Nephron (organoid): ENCODE results near the gene FAM168A.
A peak's percentile ranks its signal among the peaks of the same experiment; 100 is the strongest.
"Not testable (repeated sequence)": the region's sequence is repeated elsewhere in the genome, so short reads cannot be mapped to it uniquely, and the experiment has no call there.

Experiments
- H3K27ac Mint-ChIP-seq, 3 experiments: 2 replicates each; pipeline ENCODE4 v1.8.0; 2020; ENCODE audit warnings: mixed read lengths in 3 of 3, mild to moderate bottlenecking in 2 of 3, moderate library complexity in 1 of 3
- H3K27me3 Mint-ChIP-seq: 2 replicates; pipeline ENCODE4 v1.8.0; 2021; ENCODE audit warnings: low read depth, mild to moderate bottlenecking, moderate library complexity, mixed read lengths
- H3K36me3 Mint-ChIP-seq: 2 replicates; pipeline ENCODE4 v1.8.0; 2020; ENCODE audit warnings: low read depth, mixed read lengths
- H3K4me1 Mint-ChIP-seq: 2 replicates; pipeline ENCODE4 v1.8.0; 2020; ENCODE audit warnings: mixed read lengths
- H3K4me3 Mint-ChIP-seq, 3 experiments: 2 replicates each; pipeline ENCODE4 v1.8.0; 2020; ENCODE audit warnings: mild to moderate bottlenecking in 3 of 3, mixed read lengths in 3 of 3, moderate library complexity in 2 of 3
- H3K9me3 Mint-ChIP-seq: 2 replicates; pipeline ENCODE4 v1.8.0; 2020; ENCODE audit warnings: mixed read lengths
- TF ChIP-seq, protein P1 (sequence below), 3 experiments: fragments of 200-600 bp; sonication (generic); IDR thresholded peaks; one replicate each; pipeline ENCODE4 v1.5.0; 2021; ENCODE audit warnings: antibody characterized with exemption in 3 of 3; ENCODE audit not compliant: unreplicated experiment in 3 of 3

FAM168A gene

DNA sequence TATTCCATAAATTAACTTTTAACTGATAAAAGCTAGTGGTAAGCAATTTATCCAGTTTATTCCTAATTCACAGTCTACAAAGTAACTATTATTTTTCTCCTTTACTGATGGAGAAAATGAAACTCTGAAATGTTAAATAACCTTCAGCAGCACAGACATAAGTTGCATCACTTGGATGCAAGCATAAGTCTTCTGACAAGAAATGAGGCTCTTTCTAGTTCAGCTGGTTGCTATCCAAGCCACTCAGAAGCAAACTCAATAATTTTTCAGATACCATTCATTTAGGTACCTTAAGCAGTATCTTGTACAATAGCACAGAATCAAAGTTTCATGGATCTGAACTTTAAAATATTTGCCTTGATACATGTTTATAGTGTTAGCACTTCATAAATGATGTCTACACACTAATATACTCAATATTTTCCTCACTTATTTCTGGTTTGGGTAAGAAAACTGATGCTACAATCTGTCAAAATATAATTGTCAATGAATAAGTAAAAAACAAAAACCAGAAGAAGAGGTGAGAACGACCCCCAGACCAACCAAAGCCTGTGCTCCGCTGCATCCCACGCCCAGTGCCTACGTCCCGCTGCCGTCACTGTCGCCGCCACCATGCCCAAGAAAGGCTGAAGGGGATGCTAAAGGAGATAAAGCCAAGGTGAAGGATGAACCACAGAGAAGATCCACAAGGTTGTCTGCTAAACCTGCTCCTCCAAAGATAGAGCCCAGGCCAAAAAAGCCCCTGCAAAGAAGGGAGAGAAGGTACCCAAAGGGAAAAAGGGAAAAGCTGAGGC is 18.1 kb downstream of the FAM168A start:
- Mint-ChIP-seq H3K4me1 (peaks cover 20% of the 10 kb centered on the region), H3K27ac (no peak overlapping the region), H3K9me3 (no peaks in the 10 kb centered on the region), H3K36me3 (peaks cover 29% of the 10 kb centered on the region), H3K27me3 (no peaks in the 10 kb centered on the region), H3K4me3 (no peak overlapping the region)
- TF ChIP-seq, protein P1, sequence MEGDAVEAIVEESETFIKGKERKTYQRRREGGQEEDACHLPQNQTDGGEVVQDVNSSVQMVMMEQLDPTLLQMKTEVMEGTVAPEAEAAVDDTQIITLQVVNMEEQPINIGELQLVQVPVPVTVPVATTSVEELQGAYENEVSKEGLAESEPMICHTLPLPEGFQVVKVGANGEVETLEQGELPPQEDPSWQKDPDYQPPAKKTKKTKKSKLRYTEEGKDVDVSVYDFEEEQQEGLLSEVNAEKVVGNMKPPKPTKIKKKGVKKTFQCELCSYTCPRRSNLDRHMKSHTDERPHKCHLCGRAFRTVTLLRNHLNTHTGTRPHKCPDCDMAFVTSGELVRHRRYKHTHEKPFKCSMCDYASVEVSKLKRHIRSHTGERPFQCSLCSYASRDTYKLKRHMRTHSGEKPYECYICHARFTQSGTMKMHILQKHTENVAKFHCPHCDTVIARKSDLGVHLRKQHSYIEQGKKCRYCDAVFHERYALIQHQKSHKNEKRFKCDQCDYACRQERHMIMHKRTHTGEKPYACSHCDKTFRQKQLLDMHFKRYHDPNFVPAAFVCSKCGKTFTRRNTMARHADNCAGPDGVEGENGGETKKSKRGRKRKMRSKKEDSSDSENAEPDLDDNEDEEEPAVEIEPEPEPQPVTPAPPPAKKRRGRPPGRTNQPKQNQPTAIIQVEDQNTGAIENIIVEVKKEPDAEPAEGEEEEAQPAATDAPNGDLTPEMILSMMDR (IDR thresholded peaks at IDR 0.05; ENCODE audit: unreplicated experiment in 3 of 3): no peak

DNA sequence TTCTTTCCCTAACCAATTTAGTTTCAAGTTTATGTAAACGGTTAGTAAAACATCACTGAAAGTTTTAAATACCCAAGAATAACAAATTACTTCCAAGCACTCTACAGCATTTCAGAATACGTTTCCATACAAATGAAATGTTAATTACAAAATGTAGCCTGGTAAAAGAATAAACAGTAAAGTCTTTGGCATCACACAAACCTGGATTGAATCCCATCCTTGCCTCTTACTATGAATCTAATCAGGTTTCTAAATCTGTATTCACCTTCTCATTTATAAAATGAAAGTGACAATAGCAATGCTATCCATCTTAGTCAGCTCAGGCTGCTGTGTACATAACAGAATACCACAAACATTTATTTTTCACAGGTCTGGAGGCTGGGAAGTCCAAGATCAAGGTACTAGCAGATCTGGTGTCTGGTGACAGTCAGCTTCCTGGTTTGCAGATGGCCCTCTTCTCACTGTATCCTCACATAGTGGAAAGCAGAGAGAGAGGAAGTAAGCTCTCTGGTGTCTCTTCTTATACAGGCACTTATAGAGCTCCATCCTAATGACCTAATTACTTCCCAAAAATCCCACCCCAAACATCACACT is 19.2 kb downstream of the FAM168A start:
- no peak overlapping the region for H3K4me3 Mint-ChIP-seq
- no peaks in the 10 kb centered on the region for H3K9me3 Mint-ChIP-seq
- H3K27me3 Mint-ChIP-seq: no peaks in the 10 kb centered on the region
- TF ChIP-seq, protein P1 (IDR thresholded peaks at IDR 0.05; ENCODE audit: unreplicated experiment in 3 of 3): no peak
- no peak overlapping the region for H3K27ac Mint-ChIP-seq
- peaks cover 31% of the 10 kb centered on the region for H3K36me3 Mint-ChIP-seq
- H3K4me1 Mint-ChIP-seq: peaks cover 20% of the 10 kb centered on the region

DNA sequence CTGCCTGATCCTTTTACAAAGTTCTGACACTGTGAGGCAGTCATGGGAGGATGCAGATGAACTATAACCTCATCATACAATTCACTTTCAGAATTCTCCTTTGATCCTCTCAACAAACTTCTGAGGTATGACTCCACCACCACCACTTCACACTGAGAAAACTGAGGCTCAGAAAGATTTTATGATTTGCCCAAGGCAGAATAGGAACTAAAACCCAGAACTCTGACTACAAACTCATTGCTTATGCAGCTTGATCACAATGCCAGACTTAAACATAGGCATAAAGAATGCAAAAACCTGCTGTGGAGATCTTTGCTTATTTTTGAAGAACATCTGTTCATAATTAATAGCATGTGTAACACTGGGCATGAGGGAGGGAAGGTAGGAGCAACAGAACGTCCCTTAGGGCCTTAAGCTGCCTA is 20.4 kb downstream of the FAM168A start:
- peaks cover 4% of the 10 kb centered on the region for H3K9me3 Mint-ChIP-seq
- H3K27me3 Mint-ChIP-seq: no peaks in the 10 kb centered on the region
- peaks cover 20% of the 10 kb centered on the region for H3K4me1 Mint-ChIP-seq
- peaks cover 32% of the 10 kb centered on the region for H3K36me3 Mint-ChIP-seq
- no peak overlapping the region for H3K4me3 Mint-ChIP-seq
- TF ChIP-seq, protein P1 (IDR thresholded peaks at IDR 0.05; ENCODE audit: unreplicated experiment in 3 of 3): no peak
- H3K27ac Mint-ChIP-seq: peak overlapping the region in 1 of 3 experiments; percentile 6

DNA sequence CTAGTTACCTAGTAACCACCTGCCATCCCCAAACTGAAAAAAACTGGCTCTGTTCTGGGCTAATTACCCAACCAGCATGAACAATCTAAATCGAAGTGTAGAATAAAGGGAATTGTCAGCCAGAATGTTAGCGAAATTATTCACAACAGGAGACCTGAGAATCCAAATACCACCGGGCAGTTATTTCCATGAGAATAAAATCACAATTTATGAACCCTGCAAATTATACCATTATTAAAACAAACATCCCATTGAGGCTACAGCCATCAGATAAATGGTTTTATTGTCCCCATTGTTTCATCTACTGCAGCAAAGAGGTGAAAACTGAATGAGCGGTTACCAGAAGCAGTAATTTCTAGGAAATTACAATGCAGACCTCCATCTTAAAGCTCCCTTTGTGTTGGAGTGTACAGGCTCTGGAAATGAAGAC is 21.7 kb downstream of the FAM168A start:
- no peak overlapping the region for H3K4me3 Mint-ChIP-seq
- TF ChIP-seq, protein P1 (IDR thresholded peaks at IDR 0.05; ENCODE audit: unreplicated experiment in 3 of 3): no peak
- peaks cover 27% of the 10 kb centered on the region for H3K36me3 Mint-ChIP-seq
- peaks cover 20% of the 10 kb centered on the region for H3K4me1 Mint-ChIP-seq
- H3K27me3 Mint-ChIP-seq: no peaks in the 10 kb centered on the region
- peaks cover 4% of the 10 kb centered on the region for H3K9me3 Mint-ChIP-seq
- H3K27ac Mint-ChIP-seq: peak overlapping the region in 2 of 3 experiments; percentile 47

DNA sequence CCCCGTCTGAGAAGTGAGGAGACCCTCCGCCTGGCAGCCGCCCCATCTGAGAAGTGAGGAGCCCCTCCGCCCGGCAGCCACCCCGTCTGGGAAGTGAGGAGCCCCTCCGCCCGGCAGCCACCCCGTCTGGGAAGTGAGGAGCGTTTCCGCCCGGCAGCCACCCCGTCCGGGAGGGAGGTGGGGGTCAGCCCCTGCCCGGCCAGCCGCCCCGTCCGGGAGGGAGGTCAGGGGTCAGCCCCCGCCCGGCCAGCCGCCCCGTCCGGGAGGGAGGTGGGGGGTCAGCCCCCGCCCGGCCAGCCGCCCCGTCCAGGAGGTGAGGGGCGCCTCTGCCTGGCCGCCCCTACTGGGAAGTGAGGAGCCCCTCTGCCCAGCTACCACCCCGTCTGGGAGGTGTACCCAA is 25.9 kb downstream of the FAM168A start:
- not testable (repeated sequence) for H3K27ac Mint-ChIP-seq, H3K9me3 Mint-ChIP-seq, H3K4me3 Mint-ChIP-seq, H3K27me3 Mint-ChIP-seq
- Mint-ChIP-seq H3K4me1 (peaks cover 19% of the 10 kb centered on the region), H3K36me3 (peaks cover 43% of the 10 kb centered on the region)

DNA sequence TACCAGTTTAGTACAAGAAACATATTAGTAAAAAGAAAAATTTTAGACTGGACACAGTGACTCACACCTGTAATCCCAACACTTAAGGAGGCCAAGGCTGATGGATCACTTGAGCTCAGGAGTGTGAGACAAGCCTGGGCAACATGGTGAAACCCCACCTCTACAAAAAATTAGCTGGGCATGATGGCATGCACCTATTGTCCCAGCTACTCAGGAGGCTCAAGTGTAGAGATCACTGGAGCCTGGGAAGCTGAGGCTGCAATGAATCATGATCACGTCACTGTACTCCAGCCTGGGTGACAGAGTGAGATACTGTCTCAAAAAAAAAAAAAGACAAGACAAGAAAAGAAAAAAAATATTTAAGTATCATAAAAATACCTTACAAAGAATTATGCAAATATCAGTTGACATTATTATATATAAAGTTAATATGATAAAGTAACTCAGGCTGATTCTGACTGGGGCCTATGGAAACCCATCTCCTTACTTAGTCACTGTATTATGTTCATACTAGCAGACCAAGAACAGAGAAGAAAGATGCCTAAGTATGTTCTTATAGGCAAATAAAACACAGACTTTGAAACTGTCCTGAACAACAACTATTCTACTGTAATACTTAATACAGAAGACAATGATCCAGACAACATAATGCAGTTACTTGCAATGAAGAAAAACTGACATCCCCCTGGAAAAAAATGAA is 27.3 kb downstream of the FAM168A start:
- no peak overlapping the region for H3K4me3 Mint-ChIP-seq
- H3K36me3 Mint-ChIP-seq: peaks cover 43% of the 10 kb centered on the region
- H3K9me3 Mint-ChIP-seq: peaks cover 4% of the 10 kb centered on the region
- H3K27me3 Mint-ChIP-seq: no peaks in the 10 kb centered on the region
- peaks cover 16% of the 10 kb centered on the region for H3K4me1 Mint-ChIP-seq
- TF ChIP-seq, protein P1 (IDR thresholded peaks at IDR 0.05; ENCODE audit: unreplicated experiment in 3 of 3): no peak
- H3K27ac Mint-ChIP-seq: no peak overlapping the region
